H1 (cell line): ENCODE measurements around the gene CDC42. TPM values are rescaled to one million over a fixed set of nuclear protein-coding genes. Genes with fewer than 3 reads are reported as not detected.
"Not testable (repeated sequence)": the region's sequence is repeated elsewhere in the genome, so short reads cannot be mapped to it uniquely, and the experiment has no call there.

Experiments
- CTCF ChIA-PET: fragments of 300-600 bp; sonication (Branson Sonifier 250); formaldehyde crosslinking; loops from one replicate; lab custom pipeline; 2021; ENCODE audit not compliant: partially characterized antibody; lab: Charles Lee
- POLR2A ChIA-PET: fragments of 300-600 bp; sonication (Branson Sonifier 250); formaldehyde crosslinking; loops from one replicate; lab custom pipeline; 2021; ENCODE audit warnings: inconsistent platforms; ENCODE audit not compliant: partially characterized antibody; lab: Charles Lee
- DNase-seq, 2 experiments: peaks; one replicate each; pipeline versions ENCODE4 v3.0.0 to v3.0.0-alpha.2; 2010 to 2022; ENCODE audit warnings: low spot score in 2 of 2, low read depth in 1 of 2, mixed read lengths in 1 of 2
- FAIRE-seq: peaks from 2 replicates; lab custom pipeline; 2011; peaks lifted over from hg19 to GRCh38; lab: Jason Lieb, UNC
- H2AFZ ChIP-seq: 2 replicates; pipeline ENCODE4 v1.8.1; 2012; ENCODE audit warnings: low read length, inconsistent platforms
- H2AK5ac ChIP-seq: 2 replicates; pipeline ENCODE4 v1.6.1; 2013; ENCODE audit warnings: low read depth, low read length
- H2BK120ac ChIP-seq: replicated peaks from 2 replicates; pipeline ENCODE3; 2013; ENCODE audit warnings: low read depth, low read length, inconsistent platforms
- H2BK12ac ChIP-seq: 2 replicates; pipeline ENCODE4 v1.6.1; 2013; ENCODE audit warnings: low read depth, low read length
- H2BK15ac ChIP-seq: 2 replicates; pipeline ENCODE4 v1.6.1; 2013; ENCODE audit warnings: low read length
- H2BK20ac ChIP-seq: 2 replicates; pipeline ENCODE4 v1.6.1; 2013; ENCODE audit warnings: low read length
- H2BK5ac ChIP-seq: 2 replicates; pipeline ENCODE4 v1.6.1; 2013; ENCODE audit warnings: low read depth, low read length
- H3K14ac ChIP-seq: 2 replicates; pipeline ENCODE4 v1.6.1; 2013; ENCODE audit warnings: inconsistent platforms; ENCODE audit not compliant: insufficient read length
- H3K18ac ChIP-seq: 2 replicates; pipeline ENCODE4 v1.6.1; 2013; ENCODE audit warnings: low read length; ENCODE audit errors: extremely low read depth
- H3K23ac ChIP-seq: 2 replicates; pipeline ENCODE4 v1.6.1; 2013; ENCODE audit warnings: inconsistent platforms; ENCODE audit not compliant: insufficient read length
- H3K23me2 ChIP-seq: 2 replicates; pipeline ENCODE4 v1.6.1; 2013; ENCODE audit warnings: low read depth, low read length
- H3K27ac ChIP-seq: 2 replicates; pipeline ENCODE4 v1.6.1; 2011; ENCODE audit warnings: low read depth, low read length, inconsistent platforms
- H3K27me3 ChIP-seq, 4 experiments: replicated peaks in 1 of 4; 1 replicate in 1 of 4; 2 replicates in 3 of 4; pipeline versions ENCODE4 v1.6.1 to v1.8.1; 2011 to 2013; ENCODE audit warnings: low read length in 3 of 4, mild to moderate bottlenecking in 3 of 4, inconsistent platforms in 2 of 4, mixed read lengths in 2 of 4, moderate library complexity in 1 of 4; ENCODE audit not compliant: control insufficient read depth in 3 of 4, insufficient read depth in 3 of 4; ENCODE audit errors: extremely low read depth in 1 of 4
- H3K36me3 ChIP-seq, 4 experiments: 2 replicates each; pipeline versions ENCODE4 v1.6.1 to v1.8.1; 2011 to 2013; ENCODE audit warnings: mild to moderate bottlenecking in 4 of 4, low read length in 3 of 4, moderate library complexity in 2 of 4, control low read depth in 1 of 4, inconsistent platforms in 1 of 4; ENCODE audit not compliant: insufficient read depth in 4 of 4, control insufficient read depth in 2 of 4
- H3K4ac ChIP-seq: replicated peaks from 2 replicates; pipeline ENCODE3; 2013; ENCODE audit warnings: low read length, low read depth, mixed read lengths, inconsistent platforms; ENCODE audit not compliant: insufficient read length
- H3K4me1 ChIP-seq, 4 experiments: replicated peaks in 1 of 4; 1 replicate in 1 of 4; 2 replicates in 3 of 4; pipeline versions ENCODE4 v1.6.1 to v1.8.1; 2011 to 2013; ENCODE audit warnings: low read length in 3 of 4, inconsistent platforms in 2 of 4, mixed read lengths in 1 of 4; ENCODE audit not compliant: insufficient read depth in 4 of 4, control insufficient read depth in 3 of 4
- H3K4me2 ChIP-seq, 2 experiments: 2 replicates each; pipeline versions ENCODE4 v1.6.1 to v1.8.1; 2011 to 2013; ENCODE audit warnings: low read depth in 2 of 2, low read length in 2 of 2, control low read depth in 1 of 2, inconsistent platforms in 1 of 2, mild to moderate bottlenecking in 1 of 2; ENCODE audit not compliant: insufficient read depth in 1 of 2
- H3K4me3 ChIP-seq, 4 experiments: fragments of 200-600, 300-600 bp in 1 of 4; sonication (generic), shearing (Covaris generic), sonication (Bioruptor Twin) in 1 of 4; 2 replicates each; pipeline versions ENCODE4 v1.5.1 to v1.8.1; 2011 to 2016; ENCODE audit warnings: low read length in 4 of 4, low read depth in 3 of 4, control low read depth in 2 of 4, inconsistent platforms in 2 of 4, mild to moderate bottlenecking in 2 of 4, mixed read lengths in 1 of 4, moderate library complexity in 1 of 4; ENCODE audit not compliant: insufficient read depth in 2 of 4; ENCODE audit errors: extremely low read depth in 1 of 4
- H3K56ac ChIP-seq: replicated peaks from 2 replicates; pipeline ENCODE3; 2013; ENCODE audit warnings: low read depth, mild to moderate bottlenecking, mixed read lengths, low read length, inconsistent platforms; ENCODE audit not compliant: insufficient read length
- H3K79me1 ChIP-seq: 2 replicates; pipeline ENCODE4 v1.6.1; 2013; ENCODE audit warnings: low read depth, low read length, control low read depth
- H3K79me2 ChIP-seq, 2 experiments: 2 replicates each; pipeline versions ENCODE4 v1.6.1 to v1.8.1; 2012 to 2013; ENCODE audit warnings: low read length in 2 of 2, mild to moderate bottlenecking in 2 of 2, inconsistent platforms in 1 of 2; ENCODE audit not compliant: insufficient read depth in 2 of 2, control insufficient read depth in 1 of 2
- H3K9ac ChIP-seq, 4 experiments: replicated peaks in 1 of 4; 1 replicate in 1 of 4; 2 replicates in 3 of 4; pipeline versions ENCODE4 v1.6.1 to v1.8.1; 2011 to 2013; ENCODE audit warnings: low read depth in 3 of 4, low read length in 3 of 4, control low read depth in 2 of 4, mild to moderate bottlenecking in 2 of 4, moderate library complexity in 2 of 4, inconsistent platforms in 1 of 4; ENCODE audit errors: extremely low read depth in 1 of 4
- H3K9me3 ChIP-seq, 2 experiments: 2 replicates each; pipeline versions ENCODE4 v1.6.1 to v1.8.1; 2012 to 2013; ENCODE audit warnings: mild to moderate bottlenecking in 2 of 2, moderate library complexity in 2 of 2, control low read depth in 1 of 2, inconsistent platforms in 1 of 2, low read depth in 1 of 2, low read length in 1 of 2, mixed read lengths in 1 of 2; ENCODE audit not compliant: insufficient read depth in 2 of 2
- H4K20me1 ChIP-seq, 2 experiments: replicated peaks in 1 of 2; 2 replicates each; pipeline versions ENCODE3 to v1.8.1; 2011 to 2013; ENCODE audit warnings: inconsistent platforms in 2 of 2, low read length in 2 of 2, mild to moderate bottlenecking in 1 of 2; ENCODE audit not compliant: insufficient read depth in 2 of 2, control insufficient read depth in 1 of 2
- H4K5ac ChIP-seq: 2 replicates; pipeline ENCODE4 v1.6.1; 2013; ENCODE audit warnings: low read length, low read depth, mixed read lengths, inconsistent platforms; ENCODE audit not compliant: insufficient read length
- H4K8ac ChIP-seq: 2 replicates; pipeline ENCODE4 v1.8.0; 2013; ENCODE audit warnings: mild to moderate bottlenecking, moderate library complexity, low read length, inconsistent platforms; ENCODE audit not compliant: insufficient read depth; ENCODE audit errors: extremely low read depth
- H4K91ac ChIP-seq: replicated peaks from 2 replicates; pipeline ENCODE3; 2013; ENCODE audit warnings: low read length, mixed read lengths, inconsistent platforms; ENCODE audit not compliant: insufficient read length
- WGBS, 2 experiments: shearing (Covaris generic) in 1 of 2; methylation state at CpG; one replicate each; pipeline versions ENCODE4 v1.1.6 to v1.1.7; 2013 to 2015; ENCODE audit warnings: low lambda C conversion rate in 2 of 2, mixed read lengths in 2 of 2, inconsistent platforms in 1 of 2, low coverage in 1 of 2, missing lambda C conversion rate in 1 of 2; ENCODE audit not compliant: insufficient replicate concordance in 2 of 2, insufficient coverage in 1 of 2, insufficient read length in 1 of 2; ENCODE audit errors: extremely low coverage in 1 of 2, missing lambda C conversion rate in 1 of 2; 5-methylcytosine and 5-hydroxymethylcytosine counted together
- polyA plus RNA-seq, 7 experiments: library from polyadenylated mRNA; depleted of rRNA in 3 of 7; stranded (reverse) in 5 of 7; unstranded in 2 of 7; fragments of >200 nt in 5 of 7; fragments of 200-250 nt in 2 of 7; gene quantifications; 1 replicate in 5 of 7; 2 replicates in 1 of 7; 4 replicates in 1 of 7; pipeline versions ENCODE4 v1.2.1 to v1.2.3, GENCODE V29; 2011 to 2013; ENCODE audit warnings: missing spikeins in 2 of 7, mixed read lengths in 2 of 7
- total RNA-seq: library from RNA; stranded (reverse); fragmentation: NEBNext Ultra II Directional; extraction: Animal tissue kit (Norgen Biotek cat#: 25700); gene quantifications from 2 replicates; pipeline ENCODE4 v1.2.1, GENCODE V29; 2021

CDC42 gene
- total and polyA plus RNA-seq, 2 of the 8 experiments (the other 6 are each of a cell fraction or from before 2014, with no cell fraction given) = 110 to 179 TPM

DNA sequence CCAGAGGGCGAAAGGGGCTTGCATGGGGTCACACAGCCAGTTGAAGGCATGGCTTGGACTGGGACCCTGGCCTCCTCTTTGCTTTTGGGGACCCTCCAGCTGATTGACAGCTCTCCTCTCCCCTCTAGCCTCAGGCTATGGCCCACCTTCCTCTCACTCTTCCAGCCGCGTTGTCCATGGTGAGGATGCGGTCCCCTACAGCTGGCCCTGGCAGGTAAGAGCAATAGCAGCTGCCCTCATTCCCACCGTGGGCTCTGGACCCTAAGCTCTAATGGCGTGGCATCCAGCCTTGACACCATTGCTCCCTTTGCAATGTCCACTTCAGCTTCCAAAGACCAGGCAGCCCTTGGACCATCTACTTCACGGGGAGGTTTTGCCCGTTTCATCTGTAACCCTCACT lies 49.6 kb upstream of the CDC42 start:
- 90% methylated on average over 8 of the region's 8 CpGs; no CpG with 5 or more reads in 1 of the 2 experiments for WGBS, 2 experiments
- POLR2A ChIA-PET = not testable (repeated sequence)

DNA sequence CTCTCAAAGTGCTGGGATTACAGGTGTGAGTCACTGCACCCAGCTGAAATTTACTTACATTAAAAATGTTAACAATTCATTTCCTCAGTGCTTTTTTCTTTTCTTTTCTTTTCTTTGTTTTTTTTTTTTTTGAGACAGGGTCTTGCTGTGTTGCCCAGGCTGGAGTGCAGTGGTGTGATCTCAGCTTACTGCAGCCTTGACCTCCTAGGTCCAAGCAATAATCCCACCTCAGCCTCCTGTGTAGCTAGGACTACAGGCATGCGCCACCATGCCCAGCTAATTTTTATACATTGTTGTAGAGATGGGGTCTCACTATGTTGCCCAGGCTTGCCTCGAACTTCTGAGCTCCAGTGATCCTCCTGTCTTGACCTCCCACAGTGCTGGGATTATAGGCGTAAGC lies 48.5 kb upstream of the CDC42 start:
- ChIA-PET CTCF (interaction anchor here (1.3 to 2.1 kb wide), 2 partner anchors 12 to 18 kb away, joined by 3 to 5 read pairs; no protein-coding TSS in a partner anchor), POLR2A (interaction anchor here (0.7 kb wide), 1 partner anchor 306 kb away, joined by 3 read pairs; no protein-coding TSS in a partner anchor)
- not testable (repeated sequence) for H3K9me3 ChIP-seq, H2BK120ac ChIP-seq, H2BK15ac ChIP-seq, H4K91ac ChIP-seq, H3K23me2 ChIP-seq, H3K4ac ChIP-seq, H3K27me3 ChIP-seq, H4K8ac ChIP-seq, H3K14ac ChIP-seq, H3K4me1 ChIP-seq, H2BK12ac ChIP-seq, H3K4me3 ChIP-seq, H3K23ac ChIP-seq, H2BK20ac ChIP-seq, H3K18ac ChIP-seq, H3K9ac ChIP-seq, H3K27ac ChIP-seq, H4K5ac ChIP-seq, H3K79me1 ChIP-seq, H2AK5ac ChIP-seq, H3K56ac ChIP-seq, H2AFZ ChIP-seq, FAIRE-seq, H3K36me3 ChIP-seq, H3K4me2 ChIP-seq, H2BK5ac ChIP-seq, H4K20me1 ChIP-seq, DNase-seq, H3K79me2 ChIP-seq
- WGBS, 2 experiments = 90% methylated on average over 2 of the region's 3 CpGs; no CpG with 5 or more reads in 1 of the 2 experiments

More for the DNA sequence above, 49.6 kb upstream of the CDC42 start:
- not testable (repeated sequence) for FAIRE-seq, H2BK15ac ChIP-seq, H3K23me2 ChIP-seq, H2BK5ac ChIP-seq, H3K56ac ChIP-seq, H3K79me2 ChIP-seq, H3K36me3 ChIP-seq, H3K27ac ChIP-seq, H3K4ac ChIP-seq, DNase-seq, H3K14ac ChIP-seq, H2AFZ ChIP-seq, H2BK12ac ChIP-seq, H2AK5ac ChIP-seq, H3K23ac ChIP-seq, H3K4me2 ChIP-seq, H3K9ac ChIP-seq, H4K20me1 ChIP-seq, H4K8ac ChIP-seq, H2BK20ac ChIP-seq, H4K91ac ChIP-seq, H4K5ac ChIP-seq, H2BK120ac ChIP-seq, H3K9me3 ChIP-seq, H3K27me3 ChIP-seq, H3K79me1 ChIP-seq, H3K4me1 ChIP-seq, H3K18ac ChIP-seq, H3K4me3 ChIP-seq
- CTCF ChIA-PET = interaction anchor here (1.3 to 2.1 kb wide), 2 partner anchors 13 to 19 kb away, joined by 3 to 5 read pairs; no protein-coding TSS in a partner anchor
